OCI-LY3 (cell line): Measurements from ENCODE around the gene PCLO.

ENCODE experiments used
- H2AFZ ChIP-seq: fragments of 200-600, 300-600 bp; shearing (Covaris generic); 2 replicates; pipeline ENCODE4 v1.6.0; 2014; ENCODE audit warnings: antibody characterized with exemption, low read depth, low read length
- H3K27ac ChIP-seq: fragments of 200-600, 300-600 bp; sonication (generic); 2 replicates; pipeline ENCODE4 v1.5.1; 2014; ENCODE audit warnings: mild to moderate bottlenecking, low read length, moderate library complexity, mixed read lengths
- H3K27me3 ChIP-seq: fragments of 200-600, 300-600 bp; sonication (generic); 2 replicates; pipeline ENCODE4 v1.6.1; 2014; ENCODE audit warnings: low read depth, low read length, mixed read lengths
- H3K36me3 ChIP-seq: fragments of 200-600, 300-600 bp; sonication (generic); replicated peaks from 2 replicates; pipeline ENCODE3; 2014; ENCODE audit warnings: low read depth, low read length, mixed read lengths
- H3K4me1 ChIP-seq: fragments of 300-600, 200-600 bp; sonication (generic); 2 replicates; pipeline ENCODE4 v1.6.1; 2014; ENCODE audit warnings: low read length, mixed read lengths
- H3K4me2 ChIP-seq: fragments of 200-600, 300-600 bp; sonication (generic); 2 replicates; pipeline ENCODE4 v1.6.1; 2014; ENCODE audit warnings: low read length, mixed read lengths
- H3K4me3 ChIP-seq: fragments of 300-600, 200-600 bp; sonication (generic); 2 replicates; pipeline ENCODE4 v1.5.1; 2014; ENCODE audit warnings: antibody characterized with exemption, mild to moderate bottlenecking, low read length, moderate library complexity
- H3K79me2 ChIP-seq: fragments of 300-600, 200-600 bp; shearing (Covaris generic); 2 replicates; pipeline ENCODE4 v1.6.1; 2014; ENCODE audit warnings: mild to moderate bottlenecking, low read length, mixed read lengths
- H3K9ac ChIP-seq: fragments of 300-600, 200-600 bp; shearing (Covaris generic); 2 replicates; pipeline ENCODE4 v1.6.0; 2014; ENCODE audit warnings: mild to moderate bottlenecking, low read length, moderate library complexity
- H3K9me3 ChIP-seq: fragments of 200-600, 300-600 bp; shearing (Covaris generic); 2 replicates; pipeline ENCODE4 v1.6.1; 2014; ENCODE audit warnings: low read length, mixed read lengths; ENCODE audit not compliant: insufficient read depth
- H4K20me1 ChIP-seq: fragments of 200-600, 300-600 bp; sonication (generic); 2 replicates; pipeline ENCODE4 v1.6.1; 2016; ENCODE audit warnings: low read length, mixed read lengths; ENCODE audit not compliant: insufficient read depth
- EZH2phosphoT487 ChIP-seq: fragments of 200-600 bp; shearing (Covaris generic); IDR thresholded peaks from 2 replicates; pipeline ENCODE4 v1.6.1; 2018; ENCODE audit warnings: antibody characterized with exemption, mixed run types, low read depth
- TF ChIP-seq, protein P1 (sequence below): fragments of 200-600, 300-600 bp; sonication (generic); IDR thresholded peaks from 2 replicates; pipeline ENCODE4 v1.5.1; 2014; ENCODE audit warnings: antibody characterized with exemption, low read length, low read depth

The PCLO gene

GRCh38 chr7:82841828-82842227 lies 320.9 kb downstream of the PCLO start:
- Histone ChIP-seq H3K9ac (no peak overlapping the region), H3K27ac (no peak overlapping the region), H3K4me1 (no peaks in the 10 kb centered on the region), H3K27me3 (no peaks in the 10 kb centered on the region), H3K9me3 (no peaks in the 10 kb centered on the region), H3K4me2 (no peak overlapping the region), H3K4me3 (no peak overlapping the region), H3K79me2 (no peaks in the 10 kb centered on the region), H4K20me1 (no peaks in the 10 kb centered on the region), H2AFZ (no peak overlapping the region), H3K36me3 (no peaks in the 10 kb centered on the region)
- TF ChIP-seq, protein P1, sequence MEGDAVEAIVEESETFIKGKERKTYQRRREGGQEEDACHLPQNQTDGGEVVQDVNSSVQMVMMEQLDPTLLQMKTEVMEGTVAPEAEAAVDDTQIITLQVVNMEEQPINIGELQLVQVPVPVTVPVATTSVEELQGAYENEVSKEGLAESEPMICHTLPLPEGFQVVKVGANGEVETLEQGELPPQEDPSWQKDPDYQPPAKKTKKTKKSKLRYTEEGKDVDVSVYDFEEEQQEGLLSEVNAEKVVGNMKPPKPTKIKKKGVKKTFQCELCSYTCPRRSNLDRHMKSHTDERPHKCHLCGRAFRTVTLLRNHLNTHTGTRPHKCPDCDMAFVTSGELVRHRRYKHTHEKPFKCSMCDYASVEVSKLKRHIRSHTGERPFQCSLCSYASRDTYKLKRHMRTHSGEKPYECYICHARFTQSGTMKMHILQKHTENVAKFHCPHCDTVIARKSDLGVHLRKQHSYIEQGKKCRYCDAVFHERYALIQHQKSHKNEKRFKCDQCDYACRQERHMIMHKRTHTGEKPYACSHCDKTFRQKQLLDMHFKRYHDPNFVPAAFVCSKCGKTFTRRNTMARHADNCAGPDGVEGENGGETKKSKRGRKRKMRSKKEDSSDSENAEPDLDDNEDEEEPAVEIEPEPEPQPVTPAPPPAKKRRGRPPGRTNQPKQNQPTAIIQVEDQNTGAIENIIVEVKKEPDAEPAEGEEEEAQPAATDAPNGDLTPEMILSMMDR, result no peak
- TF ChIP-seq EZH2phosphoT487, result no peak

- no peak overlapping the region for H3K27ac ChIP-seq
- no peaks in the 10 kb centered on the region for H3K36me3 ChIP-seq
Observed at GRCh38 chr7:82840061-82840460, 322.6 kb downstream of the PCLO start.

GRCh38 chr7:82839555-82839954 lies 323.1 kb downstream of the PCLO start:
- Histone ChIP-seq H3K27me3 (no peaks in the 10 kb centered on the region), H3K79me2 (no peaks in the 10 kb centered on the region), H3K9me3 (no peaks in the 10 kb centered on the region), H3K9ac (no peak overlapping the region), H3K4me2 (no peak overlapping the region), H4K20me1 (no peaks in the 10 kb centered on the region), H3K36me3 (no peaks in the 10 kb centered on the region), H3K27ac (no peak overlapping the region), H3K4me3 (no peak overlapping the region), H2AFZ (no peak overlapping the region), H3K4me1 (no peaks in the 10 kb centered on the region)
- TF ChIP-seq, protein P1, result no peak
- TF ChIP-seq EZH2phosphoT487, result no peak

More at GRCh38 chr7:82840061-82840460, 322.6 kb downstream of the PCLO start:
- Histone ChIP-seq H3K4me1 (no peaks in the 10 kb centered on the region), H3K79me2 (no peaks in the 10 kb centered on the region), H3K27me3 (no peaks in the 10 kb centered on the region), H3K9me3 (no peaks in the 10 kb centered on the region), H3K9ac (no peak overlapping the region), H3K4me3 (no peak overlapping the region), H3K4me2 (no peak overlapping the region), H4K20me1 (no peaks in the 10 kb centered on the region), H2AFZ (no peak overlapping the region)
- no peak for TF ChIP-seq EZH2phosphoT487
- TF ChIP-seq, protein P1, result no peak

DNA sequence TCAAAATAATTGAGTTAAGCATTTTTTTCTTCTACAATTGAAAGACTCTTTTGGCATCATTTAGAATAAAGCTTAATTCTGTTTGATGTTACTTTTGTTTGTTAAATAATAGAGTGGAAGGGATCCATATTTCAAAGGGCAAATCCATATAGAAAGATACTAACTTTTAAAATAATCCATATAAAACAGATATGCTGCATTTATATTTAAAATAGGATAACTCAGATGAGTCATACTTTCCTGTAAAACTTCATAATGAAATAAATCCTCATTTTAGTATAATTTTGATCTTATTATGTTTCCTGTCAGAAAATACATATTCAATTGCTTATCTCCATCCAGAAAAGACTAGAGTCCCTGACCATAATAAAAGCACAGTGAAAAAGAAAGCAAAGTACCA lies 323.6 kb downstream of the PCLO start:
- Histone ChIP-seq H3K27ac (no peak overlapping the region), H3K4me3 (no peak overlapping the region), H3K4me2 (no peak overlapping the region), H2AFZ (no peak overlapping the region), H3K79me2 (no peaks in the 10 kb centered on the region), H3K4me1 (no peaks in the 10 kb centered on the region), H3K9me3 (no peaks in the 10 kb centered on the region), H3K9ac (no peak overlapping the region), H3K36me3 (no peaks in the 10 kb centered on the region), H3K27me3 (no peaks in the 10 kb centered on the region), H4K20me1 (no peaks in the 10 kb centered on the region)
- TF ChIP-seq, protein P1, result no peak
- no peak for TF ChIP-seq EZH2phosphoT487
